Liver (tissue), 3 donors: ENCODE measurements around the gene SLC25A17.

ENCODE experiments used
- EGR1 ChIP-seq, 2 donors: IDR thresholded peaks; 2 replicates each; pipeline ENCODE4 v1.6.1; 2016 to 2018; ENCODE audit warnings: antibody characterized with exemption in 2 of 2, low read depth in 2 of 2
- FOXA1 ChIP-seq: IDR thresholded peaks from 2 replicates; pipeline ENCODE4 v1.6.1; 2016; ENCODE audit warnings: antibody characterized with exemption
- GABPA ChIP-seq, 2 donors: IDR thresholded peaks in 1 of 2; conservative IDR thresholded peaks in 1 of 2; 2 replicates each; pipeline ENCODE4 v1.6.1; 2016; ENCODE audit warnings: antibody characterized with exemption in 2 of 2, mild to moderate bottlenecking in 1 of 2, moderate library complexity in 1 of 2
- JUND ChIP-seq, 2 donors: IDR thresholded peaks; 2 replicates each; pipeline ENCODE4 v1.6.1; 2016; ENCODE audit warnings: antibody characterized with exemption in 2 of 2
- MAX ChIP-seq: IDR thresholded peaks from 2 replicates; pipeline ENCODE4 v1.6.1; 2016; ENCODE audit warnings: antibody characterized with exemption
- NR2F2 ChIP-seq: IDR thresholded peaks from 2 replicates; pipeline ENCODE4 v1.6.1; 2016; ENCODE audit warnings: antibody characterized with exemption
- RAD21 ChIP-seq, 2 donors: IDR thresholded peaks; 2 replicates each; pipeline ENCODE4 v1.6.1; 2016; ENCODE audit warnings: antibody characterized with exemption in 2 of 2, mild to moderate bottlenecking in 2 of 2
- REST ChIP-seq: IDR thresholded peaks from 2 replicates; pipeline ENCODE4 v1.6.1; 2016; ENCODE audit warnings: antibody characterized with exemption, mild to moderate bottlenecking
- RXRA ChIP-seq, 2 donors: IDR thresholded peaks; 2 replicates each; pipeline ENCODE4 v1.6.1; 2017 to 2018; ENCODE audit warnings: antibody characterized with exemption in 2 of 2, mild to moderate bottlenecking in 1 of 2
- SP1 ChIP-seq: IDR thresholded peaks from 2 replicates; pipeline ENCODE4 v1.6.1; 2018; ENCODE audit warnings: antibody characterized with exemption, mild to moderate bottlenecking
- TAF1 ChIP-seq: conservative IDR thresholded peaks from 2 replicates; pipeline ENCODE4 v1.6.1; 2016; ENCODE audit warnings: antibody characterized with exemption, mild to moderate bottlenecking
- YY1 ChIP-seq: IDR thresholded peaks from 2 replicates; pipeline ENCODE4 v1.6.1; 2016; ENCODE audit warnings: antibody characterized with exemption, mild to moderate bottlenecking
- ZBTB33 ChIP-seq: IDR thresholded peaks from 2 replicates; pipeline ENCODE4 v1.6.1; 2016; ENCODE audit warnings: antibody characterized with exemption
- TF ChIP-seq, protein P1 (sequence below): fragments of 150-350 bp; IDR thresholded peaks from 2 replicates; pipeline ENCODE4 v1.5.1; 2017; ENCODE audit warnings: improper control_type of control experiment, low read depth, low read length; ENCODE audit not compliant: missing input control
- donor health status: healthy.
- donor health status: healthy.

DNA sequence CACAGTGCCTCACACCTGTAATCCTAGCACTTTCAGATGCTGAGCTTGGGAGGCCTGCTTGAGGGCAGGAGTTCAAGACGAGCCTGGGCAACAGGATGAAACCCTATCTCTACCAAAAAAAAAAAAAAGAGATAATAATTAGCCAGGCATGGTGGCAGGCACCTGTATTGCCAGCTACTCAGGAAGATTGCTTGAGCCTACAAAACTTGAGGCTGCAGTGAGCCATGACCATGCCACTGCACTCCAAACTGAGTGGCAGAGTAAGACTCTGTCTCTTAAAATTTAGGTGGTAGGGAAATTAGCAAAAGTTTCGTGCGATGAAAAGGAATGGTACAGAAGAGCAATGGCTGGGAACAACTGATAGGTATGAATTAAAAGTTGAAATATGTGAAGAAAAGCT is 19.3 kb upstream of the SLC25A17 start:
- TF ChIP-seq SP1 (no peak), ZBTB33 (no peak), TAF1 (no peak), REST (no peak), FOXA1 (no peak), EGR1 (IDR thresholded peaks at IDR 0.05; ENCODE audit: low read depth in 2 of 2) (no peak), MAX (no peak), RXRA (IDR thresholded peaks at IDR 0.05) (no peak), GABPA (IDR thresholded peaks at IDR 0.05 in 1 of 2, conservative IDR thresholded peaks at IDR 0.05 in 1 of 2) (no peak), RAD21 (IDR thresholded peaks at IDR 0.05) (no peak), JUND (IDR thresholded peaks at IDR 0.05) (no peak), YY1 (no peak), NR2F2 (no peak)
- TF ChIP-seq, protein P1, sequence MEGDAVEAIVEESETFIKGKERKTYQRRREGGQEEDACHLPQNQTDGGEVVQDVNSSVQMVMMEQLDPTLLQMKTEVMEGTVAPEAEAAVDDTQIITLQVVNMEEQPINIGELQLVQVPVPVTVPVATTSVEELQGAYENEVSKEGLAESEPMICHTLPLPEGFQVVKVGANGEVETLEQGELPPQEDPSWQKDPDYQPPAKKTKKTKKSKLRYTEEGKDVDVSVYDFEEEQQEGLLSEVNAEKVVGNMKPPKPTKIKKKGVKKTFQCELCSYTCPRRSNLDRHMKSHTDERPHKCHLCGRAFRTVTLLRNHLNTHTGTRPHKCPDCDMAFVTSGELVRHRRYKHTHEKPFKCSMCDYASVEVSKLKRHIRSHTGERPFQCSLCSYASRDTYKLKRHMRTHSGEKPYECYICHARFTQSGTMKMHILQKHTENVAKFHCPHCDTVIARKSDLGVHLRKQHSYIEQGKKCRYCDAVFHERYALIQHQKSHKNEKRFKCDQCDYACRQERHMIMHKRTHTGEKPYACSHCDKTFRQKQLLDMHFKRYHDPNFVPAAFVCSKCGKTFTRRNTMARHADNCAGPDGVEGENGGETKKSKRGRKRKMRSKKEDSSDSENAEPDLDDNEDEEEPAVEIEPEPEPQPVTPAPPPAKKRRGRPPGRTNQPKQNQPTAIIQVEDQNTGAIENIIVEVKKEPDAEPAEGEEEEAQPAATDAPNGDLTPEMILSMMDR, result no peak
